Adrenal gland (tissue), 5 donors: Measurements from ENCODE around the gene CMC2.

Experiments
- POLR2A ChIP-seq, 2 donors: fragments of 450-650 bp; IDR thresholded peaks; one replicate each; pipeline ENCODE4 v1.6.1; 2017; ENCODE audit warnings: antibody characterized with exemption in 2 of 2, mild to moderate bottlenecking in 2 of 2, moderate library complexity in 1 of 2
- TF ChIP-seq, protein P1 (sequence below), 6 experiments: fragments of 450-650 bp in 4 of 6; fragments of 200-600 bp in 2 of 6; sonication (generic) in 1 of 6; IDR thresholded peaks; 1 replicate in 5 of 6; 2 replicates in 1 of 6; pipeline versions ENCODE4 v1.5.1 to v1.8.0; 2016 to 2021; ENCODE audit warnings: antibody characterized with exemption in 6 of 6, mild to moderate bottlenecking in 2 of 6, moderate library complexity in 1 of 6
- donor health status: DM: no; HTN: no; CAD: no.

DNA sequence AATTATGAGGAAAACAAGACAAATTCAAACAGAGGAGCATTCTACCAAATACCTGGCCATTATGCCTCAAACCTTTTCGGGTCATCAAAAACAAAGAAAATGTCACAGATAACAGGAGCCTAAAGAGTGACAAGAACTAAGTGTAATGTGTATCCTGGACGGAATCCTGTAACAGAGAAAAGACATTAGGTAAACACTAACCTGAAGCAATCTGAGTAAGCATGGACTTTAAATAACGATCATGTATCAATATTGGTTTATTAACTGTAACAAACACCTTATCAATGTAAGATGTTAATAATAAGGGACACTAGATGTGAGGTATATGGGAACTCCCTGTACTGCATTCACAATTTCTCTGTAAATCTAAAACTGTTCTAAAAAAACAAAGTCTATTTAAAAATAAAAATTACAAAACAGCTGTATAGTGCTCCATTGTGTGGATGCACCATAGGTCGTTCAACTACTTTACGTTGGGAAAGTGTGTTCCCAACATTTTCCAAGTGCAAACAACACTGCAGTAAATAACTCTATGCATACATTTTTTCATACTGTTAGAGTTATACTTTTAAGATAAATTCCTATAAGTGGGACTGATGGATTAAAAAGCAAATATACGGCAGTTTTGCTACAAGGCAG is 14.8 kb downstream of the CMC2 start:
- no peak for TF ChIP-seq POLR2A (IDR thresholded peaks at IDR 0.05)
- TF ChIP-seq, protein P1, sequence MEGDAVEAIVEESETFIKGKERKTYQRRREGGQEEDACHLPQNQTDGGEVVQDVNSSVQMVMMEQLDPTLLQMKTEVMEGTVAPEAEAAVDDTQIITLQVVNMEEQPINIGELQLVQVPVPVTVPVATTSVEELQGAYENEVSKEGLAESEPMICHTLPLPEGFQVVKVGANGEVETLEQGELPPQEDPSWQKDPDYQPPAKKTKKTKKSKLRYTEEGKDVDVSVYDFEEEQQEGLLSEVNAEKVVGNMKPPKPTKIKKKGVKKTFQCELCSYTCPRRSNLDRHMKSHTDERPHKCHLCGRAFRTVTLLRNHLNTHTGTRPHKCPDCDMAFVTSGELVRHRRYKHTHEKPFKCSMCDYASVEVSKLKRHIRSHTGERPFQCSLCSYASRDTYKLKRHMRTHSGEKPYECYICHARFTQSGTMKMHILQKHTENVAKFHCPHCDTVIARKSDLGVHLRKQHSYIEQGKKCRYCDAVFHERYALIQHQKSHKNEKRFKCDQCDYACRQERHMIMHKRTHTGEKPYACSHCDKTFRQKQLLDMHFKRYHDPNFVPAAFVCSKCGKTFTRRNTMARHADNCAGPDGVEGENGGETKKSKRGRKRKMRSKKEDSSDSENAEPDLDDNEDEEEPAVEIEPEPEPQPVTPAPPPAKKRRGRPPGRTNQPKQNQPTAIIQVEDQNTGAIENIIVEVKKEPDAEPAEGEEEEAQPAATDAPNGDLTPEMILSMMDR (IDR thresholded peaks at IDR 0.05) = no peak
